Naive thymus-derived CD8-positive, alpha-beta T cell (primary cell): ENCODE measurements around the gene CHRNE. TPM values are rescaled to one million over a fixed set of nuclear protein-coding genes. Genes with fewer than 3 reads are reported as not detected.

Experiments
- ATAC-seq, 2 donors: fragments of 150-1000 bp; cut with Tn5 transposase in 1 of 2; sonication (Bioruptor Pico), chemical (Tn5 transposase) in 1 of 2; 1 replicate in 1 of 2; 2 replicates in 1 of 2; pipeline ENCODE4 v1.10.0; 2021; ENCODE audit warnings: mild to moderate bottlenecking in 2 of 2, moderate library complexity in 2 of 2
- POLR2A ChIA-PET: fragments of 350-600 bp; sonication (Branson Sonifier 250); formaldehyde crosslinking; loops from one replicate; lab custom pipeline; 2021; ENCODE audit warnings: antibody characterized with exemption; lab: Charles Lee
- DNase-seq, 10 donors: peaks; one replicate each; pipeline versions ENCODE4 v3.0.0 to v3.0.0-alpha.2; 2020 to 2022
- H3K27ac Mint-ChIP-seq, 10 donors: one replicate each; pipeline ENCODE4 v1.8.0; 2020 to 2022; ENCODE audit warnings: mild to moderate bottlenecking in 10 of 10, mixed read lengths in 10 of 10, moderate library complexity in 4 of 10, inconsistent platforms in 1 of 10
- H3K27me3 Mint-ChIP-seq, 5 donors: one replicate each; pipeline ENCODE4 v1.8.0; 2021 to 2022; ENCODE audit warnings: mixed read lengths in 5 of 5
- H3K36me3 Mint-ChIP-seq, 3 donors: one replicate each; pipeline ENCODE4 v1.8.0; 2020 to 2022; ENCODE audit warnings: mixed read lengths in 3 of 3, mild to moderate bottlenecking in 2 of 3, inconsistent platforms in 1 of 3
- H3K4me1 Mint-ChIP-seq, 4 donors: one replicate each; pipeline ENCODE4 v1.8.0; 2021 to 2022; ENCODE audit warnings: mixed read lengths in 4 of 4
- H3K4me3 Mint-ChIP-seq, 10 donors: one replicate each; pipeline ENCODE4 v1.8.0; 2020 to 2022; ENCODE audit warnings: mild to moderate bottlenecking in 10 of 10, mixed read lengths in 10 of 10, moderate library complexity in 6 of 10, inconsistent platforms in 1 of 10
- H3K9me3 Mint-ChIP-seq, 9 donors: one replicate each; pipeline ENCODE4 v1.8.0; 2020 to 2022; ENCODE audit warnings: mixed read lengths in 9 of 9, mild to moderate bottlenecking in 3 of 9, inconsistent platforms in 1 of 9, moderate library complexity in 1 of 9
- polyA plus RNA-seq, 3 donors: library from polyadenylated mRNA; unstranded; fragments of 300-500 nt; fragmentation: Illumina TruSeq; gene quantifications; one replicate each; pipeline ENCODE4 v1.2.3, GENCODE V29; 2021
- total RNA-seq, 8 experiments: library from RNA in 2 of 8; stranded (reverse) in 2 of 8; gene quantifications; one replicate each; pipeline ENCODE4 v1.2.3 and lab custom pipeline; 2021 to 2026

The CHRNE gene
- total and polyA plus RNA-seq, 5 experiments from 2014 or later: 0.19 to 1.3 (median 0.58) TPM

DNA sequence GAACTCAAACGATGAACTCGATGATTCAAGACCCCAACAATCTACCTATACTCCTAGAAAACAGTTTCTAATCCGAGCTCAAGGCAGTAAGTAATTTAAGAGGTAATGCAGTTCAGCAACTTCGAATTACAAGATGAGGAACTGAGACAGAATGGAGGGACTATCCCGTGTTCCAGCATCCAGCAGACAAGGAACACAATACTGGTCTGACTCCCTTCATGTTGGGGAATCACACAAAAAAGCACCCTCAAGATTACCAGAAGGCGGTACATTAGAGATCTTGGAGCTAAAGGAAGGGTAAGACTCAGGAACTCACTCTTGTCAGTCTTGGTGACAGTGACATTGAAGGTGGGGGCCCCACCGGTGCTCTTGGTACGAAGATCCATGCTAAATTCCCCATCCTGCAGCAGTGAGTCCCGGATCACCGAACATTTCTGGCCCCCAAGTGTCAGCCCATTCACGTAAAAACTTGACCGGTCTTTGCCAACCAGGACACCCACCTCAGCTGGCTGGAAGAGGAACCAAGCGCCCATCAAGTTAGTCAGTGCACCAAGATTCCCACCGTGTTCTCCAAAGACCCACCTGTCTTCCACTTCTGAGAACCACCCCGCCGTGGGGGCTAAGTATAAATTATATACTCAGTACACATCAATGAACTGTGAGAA is 43.5 kb upstream of the CHRNE start:
- DNase-seq: no peak

DNA sequence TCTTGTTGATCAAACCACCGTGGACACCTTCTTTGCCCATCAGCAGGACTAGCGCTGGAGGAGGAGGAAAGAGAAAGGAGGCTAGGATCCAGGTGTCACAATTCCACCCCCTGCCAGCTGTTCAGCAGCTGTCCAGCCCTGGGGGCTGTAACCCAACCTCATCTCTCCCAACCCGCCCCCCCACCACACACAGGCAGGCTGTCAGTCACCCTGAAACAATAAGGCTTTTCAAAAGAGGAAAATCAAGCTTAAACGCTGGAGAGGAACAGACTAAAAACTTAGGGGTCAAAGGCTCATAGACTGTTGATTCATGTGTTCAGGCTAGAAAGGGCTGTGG is 43.0 kb upstream of the CHRNE start:
- Mint-ChIP-seq H3K36me3 (peaks cover 11 to 54% (median 32%) of the 10 kb centered on the region in 3 donors), H3K27me3 (no peaks in the 10 kb centered on the region), H3K9me3 (no peaks in the 10 kb centered on the region), H3K4me3 (peak overlapping the region; percentile 91 to 100 (median 98)), H3K4me1 (peaks cover 52 to 75% (median 66%) of the 10 kb centered on the region in 4 donors), H3K27ac (peak overlapping the region in 9 of 10 donors; percentile 81 to 100 (median 96))
- DNase-seq: no peak
- POLR2A ChIA-PET: interaction anchor here (0.6 to 25.2 kb wide), 9 partner anchors 11 to 802 kb away, joined by 3 to 635 read pairs (median 4); partner anchors contain the start of genes CAMTA2, INCA1, KIF1C and SPAG7
- ATAC-seq: no peak

More for the DNA sequence above, 43.5 kb upstream of the CHRNE start:
- ATAC-seq: no peak
- no peaks in the 10 kb centered on the region for H3K27me3 Mint-ChIP-seq
- H3K4me1 Mint-ChIP-seq: peaks cover 51 to 74% (median 66%) of the 10 kb centered on the region in 4 donors
- H3K27ac Mint-ChIP-seq: peak overlapping the region; percentile 82 to 100 (median 96)
- H3K36me3 Mint-ChIP-seq: peaks cover 11 to 52% (median 32%) of the 10 kb centered on the region in 3 donors
- H3K9me3 Mint-ChIP-seq: no peaks in the 10 kb centered on the region
- POLR2A ChIA-PET: interaction anchor here (0.6 to 25.2 kb wide), 12 partner anchors 8 to 804 kb away, joined by 3 to 635 read pairs (median 6); partner anchors contain the start of genes C17orf107, CAMTA2, CYB5D2 and INCA1
- peak overlapping the region; percentile 91 to 100 (median 98) for H3K4me3 Mint-ChIP-seq

DNA sequence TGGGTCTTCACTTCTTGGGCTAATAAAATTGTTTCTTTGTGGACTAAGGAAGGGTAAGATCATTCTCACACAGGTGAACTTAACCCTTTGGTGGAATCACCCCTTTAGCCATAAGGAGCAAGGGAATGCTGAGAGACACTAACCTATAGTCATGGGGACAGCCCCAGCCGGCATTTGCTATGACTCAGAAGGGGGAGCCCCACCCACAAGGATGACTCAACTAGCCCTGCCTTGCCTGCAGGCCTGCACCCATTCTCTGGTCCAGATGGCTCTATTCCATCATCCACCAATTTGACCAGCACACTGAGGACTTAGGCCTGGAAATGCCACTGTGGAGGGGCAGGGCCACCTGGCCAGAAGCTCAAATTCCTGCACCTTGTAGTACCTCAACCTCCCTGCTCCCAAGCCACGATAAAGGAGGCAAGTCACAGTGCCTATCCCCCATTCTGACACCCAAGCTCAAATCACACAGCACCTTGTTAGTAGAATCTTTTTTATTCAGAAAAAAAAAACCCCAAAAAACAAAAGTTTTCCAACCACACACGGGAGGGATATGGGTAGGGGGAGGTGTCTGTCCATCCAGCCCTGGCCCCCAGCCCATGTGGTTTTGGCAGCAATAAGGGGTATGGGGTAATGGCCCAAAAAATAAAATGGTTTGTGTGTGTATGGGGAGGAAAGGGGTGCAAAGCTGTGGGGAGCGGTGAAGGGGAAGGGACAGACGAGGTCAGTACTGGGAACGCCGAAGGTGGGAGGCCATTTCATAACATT is 42.5 kb upstream of the CHRNE start:
- H3K4me1 Mint-ChIP-seq: peaks cover 48 to 75% (median 63%) of the 10 kb centered on the region in 4 donors
- H3K27ac Mint-ChIP-seq: peak overlapping the region; percentile 68 to 99 (median 92)
- no peaks in the 10 kb centered on the region for H3K9me3 Mint-ChIP-seq
- ATAC-seq: peak in 1 of 2 donors; percentile 15
- POLR2A ChIA-PET: interaction anchor here (0.6 to 25.2 kb wide), 8 partner anchors 11 to 802 kb away, joined by 3 to 635 read pairs (median 4); partner anchors contain the start of genes INCA1, KIF1C and SPAG7
- H3K36me3 Mint-ChIP-seq: peaks cover 11 to 54% (median 32%) of the 10 kb centered on the region in 3 donors
- H3K4me3 Mint-ChIP-seq: peak overlapping the region; percentile 86 to 100 (median 96)
- no peaks in the 10 kb centered on the region for H3K27me3 Mint-ChIP-seq
- peak in 7 of 10 donors; percentile 27 to 78 (median 45) for DNase-seq

DNA sequence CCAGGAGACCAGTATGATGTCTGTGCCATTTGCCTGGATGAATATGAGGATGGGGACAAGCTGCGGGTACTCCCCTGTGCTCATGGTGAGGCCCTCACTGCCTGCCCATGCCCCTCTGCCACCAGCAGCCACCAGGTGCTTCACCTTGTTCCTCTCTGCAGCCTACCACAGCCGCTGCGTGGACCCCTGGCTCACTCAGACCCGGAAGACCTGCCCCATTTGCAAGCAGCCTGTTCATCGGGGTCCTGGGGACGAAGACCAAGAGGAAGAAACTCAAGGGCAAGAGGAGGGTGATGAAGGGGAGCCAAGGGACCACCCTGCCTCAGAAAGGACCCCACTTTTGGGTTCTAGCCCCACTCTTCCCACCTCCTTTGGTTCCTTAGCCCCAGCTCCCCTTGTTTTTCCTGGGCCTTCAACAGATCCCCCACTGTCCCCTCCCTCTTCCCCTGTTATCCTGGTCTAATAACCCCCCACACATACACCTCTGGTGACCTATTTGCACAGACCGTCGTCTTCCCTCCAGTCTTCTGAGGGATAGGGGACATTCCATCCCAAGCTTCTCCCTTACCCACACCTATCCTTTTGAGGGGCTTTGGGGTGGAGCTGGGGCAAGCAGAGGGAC is 41.8 kb upstream of the CHRNE start:
- H3K9me3 Mint-ChIP-seq: no peaks in the 10 kb centered on the region
- H3K27ac Mint-ChIP-seq: peak overlapping the region; percentile 68 to 99 (median 92)
- H3K4me1 Mint-ChIP-seq: peaks cover 48 to 76% (median 62%) of the 10 kb centered on the region in 4 donors
- DNase-seq (no peak), ATAC-seq (no peak)
- H3K4me3 Mint-ChIP-seq: peak overlapping the region; percentile 86 to 100 (median 96)
- H3K36me3 Mint-ChIP-seq: peaks cover 11 to 54% (median 32%) of the 10 kb centered on the region in 3 donors
- H3K27me3 Mint-ChIP-seq: no peaks in the 10 kb centered on the region
- POLR2A ChIA-PET: interaction anchor here (0.5 to 25.2 kb wide), 5 partner anchors 10 to 281 kb away, joined by 3 to 635 read pairs (median 4); partner anchors contain the start of gene SPAG7

DNA sequence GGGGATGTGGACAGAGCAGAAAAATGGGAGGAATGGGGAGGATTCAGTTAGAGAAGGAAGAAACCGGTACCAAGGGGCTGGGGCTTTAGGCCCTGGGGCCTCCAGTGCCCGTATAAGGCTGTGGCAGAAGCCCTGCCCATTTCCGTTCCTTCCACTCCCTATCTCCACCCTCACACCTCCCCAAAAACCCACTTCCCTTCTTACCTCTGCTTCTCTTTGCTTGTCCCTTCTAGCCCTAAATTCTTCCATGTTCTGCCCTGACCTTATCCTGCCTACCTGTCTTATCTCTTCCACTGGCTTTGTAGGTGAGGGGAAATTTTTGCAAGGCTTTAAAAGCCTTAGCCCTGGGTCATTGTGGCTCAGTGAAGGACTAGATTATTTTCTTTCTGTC is 41.3 kb upstream of the CHRNE start:
- Mint-ChIP-seq H3K4me1 (peaks cover 49 to 78% (median 65%) of the 10 kb centered on the region in 4 donors), H3K27ac (peak overlapping the region; percentile 52 to 99 (median 92)), H3K36me3 (peaks cover 11 to 54% (median 32%) of the 10 kb centered on the region in 3 donors), H3K4me3 (peak overlapping the region; percentile 86 to 100 (median 96)), H3K9me3 (no peaks in the 10 kb centered on the region), H3K27me3 (no peaks in the 10 kb centered on the region)
- POLR2A ChIA-PET: interaction anchor here (1.0 to 25.2 kb wide), 3 partner anchors 25 to 43 kb away, joined by 3 to 635 read pairs (median 6); partner anchors contain the start of genes CAMTA2 and SPAG7
- ATAC-seq: peak in 1 of 2 donors; percentile 10
- peak in 7 of 10 donors; percentile 31 to 69 (median 59) for DNase-seq

DNA sequence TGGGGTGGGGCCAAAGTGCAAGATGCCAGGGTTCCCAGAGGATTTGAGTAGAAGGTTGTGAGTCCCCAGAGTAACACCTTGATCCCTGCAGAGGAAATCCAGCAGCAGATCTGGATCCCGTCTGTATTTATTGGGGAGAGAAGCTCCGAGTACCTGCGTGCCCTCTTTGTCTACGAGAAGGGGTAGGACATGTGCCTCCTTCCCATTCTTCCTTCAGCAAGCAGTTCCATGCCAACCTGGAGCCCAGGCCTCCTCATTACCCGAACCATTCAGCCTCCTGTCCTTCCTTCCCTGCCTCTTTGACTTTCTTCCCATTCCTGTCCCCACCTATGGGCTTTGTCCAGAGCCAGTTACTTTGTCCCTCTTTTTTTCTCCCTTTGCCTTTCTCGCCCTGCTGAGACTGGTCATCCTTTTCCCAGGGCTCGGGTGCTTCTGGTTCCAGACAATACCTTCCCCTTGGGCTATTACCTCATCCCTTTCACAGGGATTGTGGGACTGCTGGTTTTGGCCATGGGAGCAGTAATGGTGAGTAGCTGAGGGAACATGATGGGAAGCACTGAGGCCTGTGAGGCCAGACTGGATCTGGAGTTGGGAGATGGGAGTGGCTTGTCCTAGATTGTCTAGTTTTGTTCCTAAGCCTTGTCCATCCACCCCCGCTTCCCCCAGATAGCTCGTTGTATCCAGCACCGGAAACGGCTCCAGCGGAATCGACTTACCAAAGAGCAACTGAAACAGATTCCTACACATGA is 40.0 kb upstream of the CHRNE start:
- Mint-ChIP-seq H3K4me3 (peak overlapping the region; percentile 19 to 100 (median 94)), H3K9me3 (no peaks in the 10 kb centered on the region), H3K4me1 (peaks cover 52 to 84% (median 76%) of the 10 kb centered on the region in 4 donors), H3K36me3 (peaks cover 11 to 58% (median 32%) of the 10 kb centered on the region in 3 donors), H3K27me3 (no peaks in the 10 kb centered on the region), H3K27ac (peak overlapping the region in 9 of 10 donors; percentile 35 to 99 (median 79))
- ATAC-seq (no peak), DNase-seq (no peak)
- POLR2A ChIA-PET: interaction anchor here (0.6 to 25.2 kb wide), 5 partner anchors 9 to 231 kb away, joined by 3 to 635 read pairs (median 4); partner anchors contain the start of genes CAMTA2 and SPAG7

DNA sequence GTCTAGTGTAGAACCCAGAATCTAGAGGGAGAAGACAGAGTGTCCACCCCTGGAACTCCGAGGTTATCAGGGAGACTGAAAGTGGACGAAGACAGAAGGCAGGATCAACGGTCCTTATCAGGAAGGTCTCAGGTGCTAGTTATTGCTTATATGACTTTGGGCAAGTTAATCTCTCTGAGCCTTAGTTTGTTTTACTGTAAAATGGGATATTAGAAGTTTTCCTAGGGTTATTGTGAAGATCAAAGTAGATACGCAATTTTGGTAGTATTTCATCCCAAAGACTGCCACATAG is 38.4 kb upstream of the CHRNE start:
- peak overlapping the region; percentile 93 to 99 (median 98) for H3K27ac Mint-ChIP-seq
- H3K4me1 Mint-ChIP-seq: peaks cover 49 to 88% (median 79%) of the 10 kb centered on the region in 4 donors
- DNase-seq (no peak), ATAC-seq (no peak)
- H3K4me3 Mint-ChIP-seq: peak overlapping the region; percentile 91 to 100 (median 96)
- H3K27me3 Mint-ChIP-seq: no peaks in the 10 kb centered on the region
- POLR2A ChIA-PET: interaction anchor here (0.5 to 25.2 kb wide), 5 partner anchors 10 to 798 kb away, joined by 3 to 635 read pairs (median 37); partner anchors contain the start of genes C17orf107, CAMTA2, CYB5D2 and ENO3
- peaks cover 2 to 55% (median 21%) of the 10 kb centered on the region in 3 donors for H3K36me3 Mint-ChIP-seq
- no peaks in the 10 kb centered on the region for H3K9me3 Mint-ChIP-seq

DNA sequence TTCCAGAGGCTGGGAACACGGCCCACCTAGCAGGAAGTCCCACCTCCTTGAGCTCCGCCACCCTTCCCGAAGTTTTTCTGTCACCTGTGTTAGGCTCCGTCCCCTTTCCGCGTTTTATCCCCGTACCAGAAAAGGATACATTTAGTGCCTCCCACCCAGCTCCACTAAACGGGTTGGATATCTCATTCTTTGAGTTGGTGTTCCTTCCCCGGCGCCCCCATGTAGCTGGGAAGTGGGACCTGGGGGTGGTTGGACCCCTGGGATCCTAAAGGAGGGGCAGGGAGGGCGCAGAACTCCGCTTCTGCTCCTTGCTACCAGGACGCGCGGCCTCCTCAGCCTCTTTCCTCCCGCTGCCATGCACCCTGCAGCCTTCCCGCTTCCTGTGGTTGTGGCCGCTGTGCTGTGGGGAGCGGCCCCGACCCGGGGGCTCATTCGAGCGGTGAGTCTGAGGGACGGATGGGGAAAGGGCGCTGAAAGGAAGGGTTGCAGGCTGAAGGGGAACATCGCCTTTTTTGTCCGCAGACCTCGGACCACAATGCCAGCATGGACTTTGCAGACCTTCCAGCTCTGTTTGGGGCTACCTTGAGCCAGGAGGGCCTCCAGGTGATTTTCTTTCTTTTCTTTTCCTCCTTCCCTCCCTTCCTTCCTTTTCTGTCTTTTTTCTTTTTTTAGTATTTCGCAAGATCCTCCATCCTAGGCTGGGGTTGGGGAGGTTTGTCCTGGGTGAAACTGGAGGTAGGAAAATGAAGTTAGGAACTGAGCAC is 37.8 kb upstream of the CHRNE start:
- no peaks in the 10 kb centered on the region for H3K9me3 Mint-ChIP-seq
- peak overlapping the region; percentile 93 to 99 (median 98) for H3K27ac Mint-ChIP-seq
- peak overlapping the region; percentile 91 to 100 (median 96) for H3K4me3 Mint-ChIP-seq
- peaks cover 0 to 55% (median 18%) of the 10 kb centered on the region in 3 donors for H3K36me3 Mint-ChIP-seq
- no peaks in the 10 kb centered on the region for H3K27me3 Mint-ChIP-seq
- ATAC-seq (peak in 1 of 2 donors; percentile 1), DNase-seq (peak in 6 of 10 donors; percentile 15 to 57 (median 36))
- peaks cover 50 to 89% (median 78%) of the 10 kb centered on the region in 4 donors for H3K4me1 Mint-ChIP-seq
- POLR2A ChIA-PET: interaction anchor here (1.0 to 25.2 kb wide), 17 partner anchors 10 to 798 kb away, joined by 3 to 635 read pairs (median 10); partner anchors contain the start of genes ARRB2, C17orf107, CAMTA2 and CYB5D2

DNA sequence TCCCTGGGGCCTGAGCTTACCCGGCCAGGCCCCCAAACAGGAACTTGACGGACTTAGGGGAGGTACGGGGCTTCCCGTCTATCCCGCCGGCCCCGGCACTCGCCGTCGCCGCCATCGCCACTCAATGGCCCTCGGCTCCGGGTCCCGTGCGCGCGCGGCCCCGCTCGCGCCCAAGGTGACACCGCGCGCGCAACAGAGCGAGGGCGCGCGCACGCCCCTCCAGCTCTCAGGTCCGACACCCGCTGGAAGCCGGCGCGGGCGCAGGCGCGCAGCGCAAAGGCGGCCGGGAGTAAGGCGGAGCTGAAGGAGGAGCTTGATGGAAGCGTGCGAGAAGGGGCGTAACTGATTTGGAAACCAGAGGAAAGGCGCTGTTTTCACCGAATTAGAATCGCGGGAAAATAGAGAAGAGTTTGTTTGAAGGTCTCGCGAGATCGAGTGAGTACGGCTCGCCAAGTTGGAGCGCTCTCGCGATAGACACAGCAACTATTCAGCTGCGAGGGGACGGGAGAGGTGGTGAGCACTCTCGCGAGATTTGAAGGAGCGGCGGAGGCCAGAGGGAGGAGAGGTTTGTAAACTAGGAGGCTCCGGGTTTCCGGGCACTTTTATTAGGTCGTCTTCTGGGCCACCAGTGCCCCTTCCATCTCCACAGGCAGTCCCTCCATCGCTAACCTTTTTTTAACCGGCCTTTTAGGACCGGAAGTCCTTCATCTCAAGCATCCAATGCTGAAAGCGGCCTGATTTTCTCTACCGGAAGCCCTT is 37.1 kb upstream of the CHRNE start, which contains the start of the genes RNF167 and SLC25A11:
Gene RNF167, plus strand, starts transcription at position 473 of the 759 bp plus-strand sequence. CDS start 642 bp downstream, outside the sequence.
Gene SLC25A11, minus strand, starts transcription at position 251 of the 759 bp plus-strand sequence. Its CDS starts 136 bp downstream, at position 115.
- POLR2A ChIA-PET: interaction anchor here (0.6 to 25.2 kb wide), 20 partner anchors 11 to 797 kb away, joined by 3 to 635 read pairs (median 8); partner anchors contain the start of genes ARRB2, C17orf107, CAMTA2 and CYB5D2
- H3K36me3 Mint-ChIP-seq: peaks cover 0 to 48% (median 10%) of the 10 kb centered on the region in 3 donors
- no peaks in the 10 kb centered on the region for H3K9me3 Mint-ChIP-seq
- DNase-seq (peak; percentile 90 to 99 (median 96)), ATAC-seq (peak; percentile 85 to 88)
- H3K27me3 Mint-ChIP-seq: no peaks in the 10 kb centered on the region
- H3K27ac Mint-ChIP-seq: peak within 1 kb of the TSS; percentile 93 to 99 (median 98)
- H3K4me1 Mint-ChIP-seq: peaks cover 44 to 82% (median 71%) of the 10 kb centered on the region in 4 donors
- H3K4me3 Mint-ChIP-seq: peak within 1 kb of the TSS; percentile 91 to 100 (median 96)

DNA sequence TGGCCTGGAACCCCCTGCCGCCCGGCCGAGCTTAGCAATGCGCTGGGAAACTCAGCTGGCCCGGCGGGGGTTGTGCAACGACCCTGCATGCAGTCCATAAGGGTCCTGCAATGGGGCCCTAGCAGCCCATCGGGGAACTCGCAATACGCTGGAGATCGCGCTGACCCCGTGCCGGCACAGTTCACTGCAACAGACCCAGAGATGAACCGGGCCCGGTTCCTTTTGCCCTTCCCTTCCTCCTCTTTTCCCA is 36.6 kb upstream of the CHRNE start:
- no peaks in the 10 kb centered on the region for H3K27me3 Mint-ChIP-seq
- peaks cover 0 to 47% (median 8%) of the 10 kb centered on the region in 3 donors for H3K36me3 Mint-ChIP-seq
- POLR2A ChIA-PET: interaction anchor here (0.6 to 25.2 kb wide), 19 partner anchors 11 to 796 kb away, joined by 3 to 635 read pairs (median 9); partner anchors contain the start of genes ARRB2, C17orf107, CAMTA2 and CYB5D2
- DNase-seq: peak in 1 of 10 donors; percentile 10
- no peaks in the 10 kb centered on the region for H3K9me3 Mint-ChIP-seq
- peak overlapping the region; percentile 68 to 99 (median 94) for H3K27ac Mint-ChIP-seq
- peak; percentile 1 to 4 for ATAC-seq
- H3K4me3 Mint-ChIP-seq: peak overlapping the region; percentile 91 to 100 (median 94)
- peaks cover 40 to 80% (median 69%) of the 10 kb centered on the region in 4 donors for H3K4me1 Mint-ChIP-seq
